Thymus (tissue), 11 donors: ENCODE results near the gene GPR141. TPM values are rescaled to one million over a fixed set of nuclear protein-coding genes. Genes with fewer than 3 reads are reported as not detected.

Experiments used
- DNase-seq, 9 donors: peaks; one replicate each; pipeline ENCODE4 v3.0.0-alpha.2; 2013; ENCODE audit warnings: low spot score in 9 of 9, low read depth in 6 of 9, missing footprints in 1 of 9
- H3K27ac ChIP-seq, 2 donors: one replicate each; pipeline ENCODE4 v1.5.1; 2013; ENCODE audit warnings: control low read depth in 1 of 2, low read depth in 1 of 2, low read length in 1 of 2, mild to moderate bottlenecking in 1 of 2, moderate library complexity in 1 of 2
- H3K27me3 ChIP-seq, 2 donors: one replicate each; pipeline ENCODE4 v1.5.1; 2013; ENCODE audit warnings: low read length in 1 of 2; ENCODE audit not compliant: control insufficient read depth in 2 of 2, insufficient read depth in 1 of 2
- H3K36me3 ChIP-seq, 2 donors: one replicate each; pipeline ENCODE4 v1.5.1; 2013; ENCODE audit warnings: low read length in 1 of 2, mild to moderate bottlenecking in 1 of 2, moderate library complexity in 1 of 2; ENCODE audit not compliant: control insufficient read depth in 2 of 2, insufficient read depth in 2 of 2
- H3K4me1 ChIP-seq, 2 donors: one replicate each; pipeline ENCODE4 v1.5.1; 2013; ENCODE audit warnings: low read length in 2 of 2; ENCODE audit not compliant: control insufficient read depth in 2 of 2, insufficient read depth in 2 of 2
- H3K4me3 ChIP-seq, 2 donors: one replicate each; pipeline ENCODE4 v1.5.1; 2013; ENCODE audit warnings: low read length in 2 of 2, control low read depth in 1 of 2, mild to moderate bottlenecking in 1 of 2
- H3K9me3 ChIP-seq, 2 donors: one replicate each; pipeline ENCODE4 v1.5.1; 2013; ENCODE audit warnings: low read length in 1 of 2, mild to moderate bottlenecking in 1 of 2; ENCODE audit not compliant: control insufficient read depth in 2 of 2, insufficient read depth in 1 of 2
- WGBS: extraction: QIAGEN DNeasy Blood & Tissue Kit; methylation state at CpG from one replicate; pipeline ENCODE4 v1.1.7; 2013; 5-methylcytosine and 5-hydroxymethylcytosine counted together
- polyA plus RNA-seq: library from polyadenylated mRNA; stranded (reverse); fragments of 200-250 nt; gene quantifications from one replicate; pipeline ENCODE4 v1.2.3, GENCODE V29; 2013
- total RNA-seq: library from RNA; stranded (reverse); fragments of 120-200 nt; gene quantifications from one replicate; pipeline ENCODE4 v1.2.4, GENCODE V29; 2013
- donor health status: healthy.

The GPR141 gene
- total and polyA plus RNA-seq, 2 donors = 0.66 to 5.1 TPM

GRCh38 chr7:37674531-37674930, 9.0 kb upstream of the GPR141 start:
- DNase-seq = no peak
- Histone ChIP-seq H3K27ac (no peak overlapping the region), H3K9me3 (no peaks in the 10 kb centered on the region), H3K4me1 (no peaks in the 10 kb centered on the region), H3K4me3 (no peak overlapping the region), H3K36me3 (no peaks in the 10 kb centered on the region), H3K27me3 (no peaks in the 10 kb centered on the region)
- WGBS = 8% methylated on average over 5 of the region's 5 CpGs

DNA sequence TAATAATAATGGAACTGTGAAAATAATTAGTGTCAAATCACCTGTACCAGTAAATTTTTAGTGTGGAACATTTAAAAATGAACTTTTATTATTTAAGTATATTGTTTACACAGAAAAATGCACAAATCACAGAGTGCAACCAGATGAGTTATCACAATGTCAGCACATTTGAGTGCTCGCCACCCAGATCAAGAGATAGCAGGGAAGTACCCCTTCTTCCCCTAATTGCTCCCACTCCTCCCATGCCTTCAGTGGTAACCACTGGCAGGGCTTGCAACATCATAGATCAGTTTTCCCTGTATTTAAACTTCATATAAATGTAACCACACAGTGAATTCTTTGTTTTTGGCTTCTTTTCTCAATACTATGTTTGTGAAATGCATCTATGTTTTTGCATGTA, 7.8 kb upstream of the GPR141 start:
- WGBS = 97% methylated on average over 1 of the region's 1 CpG
- no peaks in the 10 kb centered on the region for H3K9me3 ChIP-seq
- no peaks in the 10 kb centered on the region for H3K27me3 ChIP-seq
- no peak overlapping the region for H3K27ac ChIP-seq
- no peaks in the 10 kb centered on the region for H3K4me1 ChIP-seq
- no peak overlapping the region for H3K4me3 ChIP-seq
- no peaks in the 10 kb centered on the region for H3K36me3 ChIP-seq
- DNase-seq = no peak

- Histone ChIP-seq H3K27ac (no peak overlapping the region), H3K9me3 (no peaks in the 10 kb centered on the region), H3K36me3 (no peaks in the 10 kb centered on the region), H3K4me3 (no peak overlapping the region), H3K4me1 (no peaks in the 10 kb centered on the region), H3K27me3 (no peaks in the 10 kb centered on the region)
- WGBS = 79% methylated on average over 1 of the region's 1 CpG
- DNase-seq = no peak
Measured at GRCh38 chr7:37684927-37685326, 1.4 kb downstream of the GPR141 start.

DNA sequence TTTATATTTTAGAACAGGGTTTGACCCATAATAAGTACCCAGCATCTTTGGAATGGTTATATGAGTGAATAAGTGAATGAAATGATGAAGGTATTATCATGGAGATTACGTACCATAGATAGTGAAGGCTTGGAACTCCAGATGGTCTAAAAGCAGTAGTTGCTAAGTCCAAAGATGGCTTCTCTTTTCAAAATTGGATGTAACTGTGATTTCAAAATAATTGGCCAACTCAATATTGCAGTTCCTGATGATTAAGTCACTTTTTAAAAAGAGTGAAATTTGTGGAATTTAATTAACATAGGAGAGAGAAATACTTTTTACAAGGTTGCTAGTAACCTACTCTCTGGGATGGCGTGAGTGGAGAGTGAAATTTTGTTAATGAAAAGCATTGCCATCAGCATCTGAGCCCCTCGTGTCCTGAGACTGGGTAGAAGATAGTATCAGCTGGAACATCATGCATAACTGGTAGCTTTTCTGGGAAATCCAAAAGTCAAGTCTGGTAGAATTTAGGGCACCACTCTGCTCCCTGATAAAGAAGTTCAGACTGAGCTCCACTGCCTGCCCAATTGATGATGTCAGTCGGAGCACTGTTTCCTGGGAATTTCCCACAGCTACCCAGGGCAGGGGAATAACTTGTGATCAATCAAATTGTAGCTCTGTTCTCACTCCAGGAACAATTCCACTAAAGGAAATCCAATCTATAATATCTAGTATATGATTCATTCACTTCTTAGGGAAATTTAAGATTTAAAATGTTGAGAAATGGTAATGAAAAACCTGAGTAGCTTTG, 3.2 kb downstream of the GPR141 start:
- no peaks in the 10 kb centered on the region for H3K36me3 ChIP-seq
- DNase-seq = no peak
- WGBS = 95% methylated on average over 4 of the region's 4 CpGs
- no peak overlapping the region for H3K4me3 ChIP-seq
- no peaks in the 10 kb centered on the region for H3K4me1 ChIP-seq
- no peak overlapping the region for H3K27ac ChIP-seq
- no peaks in the 10 kb centered on the region for H3K9me3 ChIP-seq
- no peaks in the 10 kb centered on the region for H3K27me3 ChIP-seq

DNA sequence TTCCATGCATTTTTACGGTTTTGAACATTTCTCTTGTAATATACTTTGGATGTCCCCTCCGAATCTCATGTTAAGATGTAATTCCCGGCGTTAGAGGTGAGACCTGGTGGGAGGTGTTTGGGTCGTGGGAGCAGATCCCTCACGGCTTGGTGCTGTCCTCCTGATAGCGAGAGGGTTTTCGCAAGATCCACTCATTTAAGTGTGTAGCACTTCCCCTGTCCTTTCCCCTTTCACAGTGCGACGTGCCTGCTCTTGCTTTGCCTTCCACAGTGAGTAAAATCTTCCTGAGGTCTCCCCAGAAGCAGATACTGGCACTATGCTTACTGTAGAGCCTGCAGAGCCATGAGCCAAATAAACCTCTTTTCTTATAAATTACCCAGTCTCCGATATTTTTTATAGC, 6.6 kb downstream of the GPR141 start:
- no peak for DNase-seq
- 91% methylated on average over 11 of the region's 11 CpGs for WGBS
- H3K4me3 ChIP-seq = no peak overlapping the region

GRCh38 chr7:37694208-37695094, 10.9 kb downstream of the GPR141 start:
- Histone ChIP-seq H3K36me3 (no peaks in the 10 kb centered on the region), H3K27me3 (no peaks in the 10 kb centered on the region), H3K27ac (no peak overlapping the region), H3K9me3 (no peaks in the 10 kb centered on the region), H3K4me1 (no peaks in the 10 kb centered on the region), H3K4me3 (no peak overlapping the region)
- DNase-seq = no peak
- WGBS = 91% methylated on average over 4 of the region's 4 CpGs

More for the DNA sequence above, 6.6 kb downstream of the GPR141 start:
- Histone ChIP-seq H3K27ac (no peak overlapping the region), H3K36me3 (no peaks in the 10 kb centered on the region), H3K27me3 (no peaks in the 10 kb centered on the region), H3K4me1 (no peaks in the 10 kb centered on the region), H3K9me3 (no peaks in the 10 kb centered on the region)

DNA sequence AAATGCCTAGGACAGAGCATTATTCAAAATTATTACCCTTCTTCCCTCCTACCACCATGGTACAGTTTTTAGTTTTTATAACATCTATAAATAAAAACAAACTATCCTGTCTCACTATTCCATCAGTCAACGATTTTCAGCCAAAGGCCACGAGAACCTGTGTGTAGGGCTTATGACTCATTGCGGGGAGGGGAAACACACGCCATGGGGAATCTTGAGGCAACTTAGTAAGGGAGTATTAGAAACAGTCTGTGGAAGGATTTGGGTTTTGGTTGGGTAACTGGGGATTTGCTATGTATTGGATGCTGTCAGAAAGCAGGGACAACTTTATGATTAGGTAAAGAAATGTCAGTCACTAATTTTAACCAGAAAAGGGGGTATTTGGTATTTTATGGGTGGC, 14.7 kb downstream of the GPR141 start:
- Histone ChIP-seq H3K4me3 (no peak overlapping the region), H3K4me1 (no peaks in the 10 kb centered on the region), H3K9me3 (no peaks in the 10 kb centered on the region), H3K27ac (no peak overlapping the region), H3K36me3 (no peaks in the 10 kb centered on the region), H3K27me3 (no peaks in the 10 kb centered on the region)
- DNase-seq = no peak
- WGBS = 95% methylated on average over 4 of the region's 4 CpGs

GRCh38 chr7:37698782-37699181, 15.2 kb downstream of the GPR141 start:
- Histone ChIP-seq H3K4me3 (no peak overlapping the region), H3K27ac (no peak overlapping the region), H3K9me3 (no peaks in the 10 kb centered on the region), H3K36me3 (no peaks in the 10 kb centered on the region), H3K4me1 (no peaks in the 10 kb centered on the region), H3K27me3 (no peaks in the 10 kb centered on the region)
- no peak for DNase-seq
- 95% methylated on average over 2 of the region's 2 CpGs for WGBS

DNA sequence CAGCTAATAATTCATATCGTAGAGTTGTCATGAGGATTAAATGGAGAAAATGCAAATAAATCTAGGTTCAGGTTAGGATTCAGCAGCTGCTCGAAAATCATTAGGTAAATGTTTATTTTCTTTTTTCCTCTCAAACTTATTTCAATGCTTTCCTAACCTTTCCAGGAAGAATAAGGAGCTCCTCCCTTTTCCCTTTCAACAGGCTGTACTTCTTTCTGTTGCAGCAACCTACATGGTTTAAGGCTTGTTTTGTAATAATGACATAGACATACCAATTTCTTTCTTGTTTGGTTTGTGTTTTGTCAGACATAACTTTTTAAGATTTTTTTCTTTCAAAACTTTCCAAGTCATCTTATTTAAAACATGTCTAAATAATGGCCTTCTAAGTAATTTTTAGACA, 18.2 kb downstream of the GPR141 start:
- no peaks in the 10 kb centered on the region for H3K4me1 ChIP-seq
- no peaks in the 10 kb centered on the region for H3K36me3 ChIP-seq
- H3K27me3 ChIP-seq = no peaks in the 10 kb centered on the region
- DNase-seq = no peak
- H3K4me3 ChIP-seq = no peak overlapping the region
- 97% methylated on average over 2 of the region's 2 CpGs for WGBS
- H3K9me3 ChIP-seq = no peaks in the 10 kb centered on the region
- no peak overlapping the region for H3K27ac ChIP-seq
